Purkinje cell (primary cell): Measurements from ENCODE around the gene SEMA6D. TPM values are rescaled to one million over a fixed set of nuclear protein-coding genes. Genes with fewer than 3 reads are reported as not detected.

Experiments used
- polyA plus RNA-seq: library from polyadenylated mRNA; unstranded; fragments of >200 nt; fragmentation: Nextera tagmentation; gene quantifications from 2 replicates; pipeline ENCODE4 v1.2.1, GENCODE V29; 2014

Gene SEMA6D
- polyA plus RNA-seq: 20.1 and 25.1 TPM in 2 replicates

DNA sequence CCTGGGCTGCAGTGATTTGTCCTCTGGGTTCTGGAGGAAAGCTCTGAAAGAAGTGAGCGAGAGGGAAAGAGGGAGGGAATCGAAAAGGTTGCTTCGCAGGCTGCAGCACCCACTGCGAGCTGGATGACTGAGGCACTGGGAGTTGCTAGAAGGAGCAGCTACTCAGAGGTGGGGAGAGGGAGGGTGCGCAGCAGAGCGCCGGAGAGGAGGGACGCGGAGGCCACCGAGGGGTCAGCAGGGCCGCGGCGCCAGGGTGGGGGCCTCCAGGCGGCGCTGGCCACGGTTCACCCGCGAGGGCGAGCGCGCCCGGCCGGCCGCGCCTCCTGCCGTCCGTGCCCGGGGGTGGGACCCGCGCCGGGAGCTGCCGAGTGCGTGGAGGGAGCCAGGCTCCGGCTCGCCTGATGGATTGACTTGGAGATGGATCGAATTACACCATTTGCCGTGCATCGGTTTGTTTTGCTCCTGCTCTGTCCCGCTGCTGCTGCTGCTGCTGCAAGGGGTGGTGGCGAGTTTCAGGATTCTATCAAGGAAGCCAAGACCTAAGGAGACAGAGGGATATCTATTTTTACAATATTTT, at the start of gene SEMA6D:
SEMA6D (plus strand) TSS at position 470 of the 577 bp plus-strand sequence. CDS start 42,294 bp downstream, outside the sequence.

